Cardiac muscle cell (in vitro differentiated cells and primary cell): ENCODE results near the gene PGGHG. TPM values are rescaled to one million over a fixed set of nuclear protein-coding genes. Genes with fewer than 3 reads are reported as not detected.

ENCODE experiments used
- DNase-seq, 2 donors: peaks; one replicate each; pipeline versions ENCODE4 v3.0.0 to v3.0.0-alpha.2; 2010 to 2017; ENCODE audit warnings: low read depth in 1 of 2, low spot score in 1 of 2
- H3K27ac ChIP-seq: fragments of 200-600 bp; sonication (generic); 2 replicates; pipeline ENCODE4 v1.5.1; 2016
- H3K27me3 ChIP-seq: fragments of 200-600 bp; sonication (generic); 2 replicates; pipeline ENCODE4 v1.6.0; 2016; ENCODE audit warnings: control low read depth
- H3K36me3 ChIP-seq: fragments of 200-600 bp; sonication (generic); 2 replicates; pipeline ENCODE4 v1.5.1; 2016; ENCODE audit warnings: control low read depth
- H3K4me1 ChIP-seq: fragments of 200-600 bp; sonication (generic); 2 replicates; pipeline ENCODE4 v1.8.1; 2017; ENCODE audit warnings: low read depth, mild to moderate bottlenecking, mixed run types
- H3K4me3 ChIP-seq: fragments of 200-600 bp; sonication (generic); 2 replicates; pipeline ENCODE4 v1.5.1; 2016; ENCODE audit warnings: mild to moderate bottlenecking
- H3K9me3 ChIP-seq: fragments of 200-600 bp; sonication (generic); 2 replicates; pipeline ENCODE4 v1.5.1; 2017; ENCODE audit warnings: low read depth, mild to moderate bottlenecking, control low read depth
- polyA plus RNA-seq: library from polyadenylated mRNA; unstranded; fragments of >200 nt; fragmentation: Nextera tagmentation; extraction: Ambion mirVana; gene quantifications from 2 replicates; pipeline ENCODE4 v1.2.1, GENCODE V29; 2016
- total RNA-seq: library from RNA; depleted of rRNA; stranded (reverse); fragments of >200 nt; gene quantifications from 2 replicates; pipeline ENCODE4 v1.2.3, GENCODE V29; 2016
- TF ChIP-seq, protein P1 (sequence below): IDR thresholded peaks from 2 replicates; pipeline ENCODE4 v1.5.1; 2012; ENCODE audit warnings: low read depth, mild to moderate bottlenecking, low read length

PGGHG gene
- total and polyA plus RNA-seq, 2 experiments from 2014 or later: 33.1 to 88.7 TPM

DNA sequence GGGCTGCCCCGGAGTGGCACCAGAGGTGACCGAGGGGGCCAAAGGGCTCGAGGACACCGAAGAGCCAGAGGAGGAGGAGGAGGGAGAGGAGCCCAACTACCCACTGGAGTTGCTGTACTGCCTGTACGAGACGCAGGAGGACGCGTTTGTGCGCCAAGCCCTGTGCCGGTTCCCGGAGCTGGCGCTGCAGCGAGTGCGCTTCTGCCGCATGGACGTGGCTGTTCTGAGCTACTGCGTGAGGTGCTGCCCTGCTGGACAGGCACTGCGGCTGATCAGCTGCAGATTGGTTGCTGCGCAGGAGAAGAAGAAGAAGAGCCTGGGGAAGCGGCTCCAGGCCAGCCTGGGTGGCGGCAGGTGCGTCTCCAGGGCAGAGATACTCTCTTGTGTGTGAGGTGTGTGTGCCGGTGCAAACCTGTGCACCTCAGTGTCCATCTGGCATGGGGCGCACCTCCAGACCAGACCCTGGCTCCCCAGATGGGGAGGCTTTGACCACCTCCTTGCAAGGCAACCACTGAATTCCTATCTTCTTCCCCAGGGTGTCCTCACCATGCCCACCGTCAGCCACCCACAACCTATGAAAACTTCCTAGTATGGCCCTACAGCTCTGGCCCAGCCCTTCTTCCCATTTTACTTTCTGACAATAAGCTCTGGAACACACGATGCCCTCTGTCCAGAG lies 7.3 kb upstream of the PGGHG start:
- Histone ChIP-seq H3K4me3 (no peak overlapping the region), H3K27ac (no peak overlapping the region), H3K4me1 (no peaks in the 10 kb centered on the region), H3K27me3 (peaks cover 56% of the 10 kb centered on the region), H3K36me3 (no peaks in the 10 kb centered on the region), H3K9me3 (no peaks in the 10 kb centered on the region)
- TF ChIP-seq, protein P1, sequence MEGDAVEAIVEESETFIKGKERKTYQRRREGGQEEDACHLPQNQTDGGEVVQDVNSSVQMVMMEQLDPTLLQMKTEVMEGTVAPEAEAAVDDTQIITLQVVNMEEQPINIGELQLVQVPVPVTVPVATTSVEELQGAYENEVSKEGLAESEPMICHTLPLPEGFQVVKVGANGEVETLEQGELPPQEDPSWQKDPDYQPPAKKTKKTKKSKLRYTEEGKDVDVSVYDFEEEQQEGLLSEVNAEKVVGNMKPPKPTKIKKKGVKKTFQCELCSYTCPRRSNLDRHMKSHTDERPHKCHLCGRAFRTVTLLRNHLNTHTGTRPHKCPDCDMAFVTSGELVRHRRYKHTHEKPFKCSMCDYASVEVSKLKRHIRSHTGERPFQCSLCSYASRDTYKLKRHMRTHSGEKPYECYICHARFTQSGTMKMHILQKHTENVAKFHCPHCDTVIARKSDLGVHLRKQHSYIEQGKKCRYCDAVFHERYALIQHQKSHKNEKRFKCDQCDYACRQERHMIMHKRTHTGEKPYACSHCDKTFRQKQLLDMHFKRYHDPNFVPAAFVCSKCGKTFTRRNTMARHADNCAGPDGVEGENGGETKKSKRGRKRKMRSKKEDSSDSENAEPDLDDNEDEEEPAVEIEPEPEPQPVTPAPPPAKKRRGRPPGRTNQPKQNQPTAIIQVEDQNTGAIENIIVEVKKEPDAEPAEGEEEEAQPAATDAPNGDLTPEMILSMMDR: no peak
- DNase-seq: no peak

- TF ChIP-seq, protein P1: no peak
- H3K4me1 ChIP-seq: no peaks in the 10 kb centered on the region
- H3K36me3 ChIP-seq: no peaks in the 10 kb centered on the region
- peaks cover 58% of the 10 kb centered on the region for H3K27me3 ChIP-seq
- H3K27ac ChIP-seq: no peak overlapping the region
- H3K4me3 ChIP-seq: no peak overlapping the region
- no peak for DNase-seq
- H3K9me3 ChIP-seq: no peaks in the 10 kb centered on the region
Observed at GRCh38 chr11:282171-282570, 6.8 kb upstream of the PGGHG start.

DNA sequence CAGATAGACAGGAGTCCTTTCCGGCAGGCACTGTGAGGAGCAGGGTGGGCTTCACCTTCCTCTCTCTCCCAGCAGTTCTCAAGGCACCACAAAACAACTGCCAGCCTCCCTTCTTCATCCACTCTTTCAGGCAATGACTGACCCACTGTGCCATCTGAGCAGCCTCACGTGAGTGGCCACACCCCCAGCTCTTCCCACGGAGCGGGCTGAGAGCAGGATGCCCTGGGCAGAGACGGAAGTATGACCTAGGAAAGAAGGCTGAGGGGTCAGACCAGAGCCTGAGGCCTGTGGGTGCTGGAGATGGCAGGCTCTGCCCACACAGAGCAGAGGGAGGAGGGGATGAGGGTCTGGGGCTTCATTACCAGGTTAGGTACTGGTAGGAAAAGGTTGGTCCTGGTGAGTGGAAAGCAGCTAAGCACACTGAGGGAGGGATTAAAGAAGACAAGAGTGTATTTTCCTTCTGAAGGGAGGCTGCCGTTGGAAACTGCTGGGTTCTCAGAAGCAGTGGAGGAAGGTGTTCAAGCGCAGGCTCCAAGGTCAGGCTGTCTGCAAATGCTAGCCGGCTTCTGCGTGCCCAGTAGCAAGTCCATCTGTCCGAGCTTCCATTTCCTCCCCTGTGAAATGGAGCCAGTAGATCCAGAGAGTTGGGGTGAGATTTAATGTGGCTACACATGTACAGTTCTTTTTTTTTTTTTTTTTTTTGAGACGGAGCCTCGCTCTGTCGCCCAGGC lies 6.1 kb upstream of the PGGHG start:
- Histone ChIP-seq H3K4me3 (no peak overlapping the region), H3K4me1 (no peaks in the 10 kb centered on the region), H3K27ac (no peak overlapping the region), H3K27me3 (peaks cover 60% of the 10 kb centered on the region), H3K36me3 (no peaks in the 10 kb centered on the region), H3K9me3 (no peaks in the 10 kb centered on the region)
- no peak for DNase-seq
- TF ChIP-seq, protein P1: no peak

DNA sequence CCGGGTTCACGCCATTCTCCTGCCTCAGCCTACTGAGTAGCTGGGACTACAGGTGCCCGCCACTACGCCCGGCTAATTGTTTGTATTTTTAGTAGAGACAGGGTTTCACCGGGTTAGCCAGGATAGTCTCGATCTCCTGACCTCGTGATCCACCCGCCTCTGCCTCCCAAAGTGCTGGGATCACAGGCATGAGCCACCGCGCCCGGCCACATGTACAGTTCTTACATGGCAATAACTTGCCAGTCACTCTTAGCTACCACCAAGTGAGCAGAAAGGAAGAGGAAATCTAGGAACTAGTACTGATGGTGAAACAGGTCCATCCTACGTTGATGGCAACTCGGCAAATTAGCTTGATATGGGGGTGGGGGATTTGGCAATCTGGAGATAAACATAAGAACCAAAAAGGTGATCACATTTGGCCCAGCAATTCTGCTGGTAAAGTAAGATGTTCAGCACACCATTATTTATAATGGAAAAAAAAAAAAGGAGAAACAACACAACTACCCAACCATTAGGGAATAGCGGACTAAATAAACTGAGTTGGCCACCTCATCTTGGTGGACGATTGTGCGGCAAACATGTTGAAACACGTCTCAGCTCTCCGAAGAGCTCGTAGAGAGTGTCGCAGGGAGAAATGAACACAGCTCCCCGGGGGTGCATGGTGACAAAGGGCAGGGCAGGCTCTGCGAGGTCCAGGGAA lies 5.4 kb upstream of the PGGHG start:
- TF ChIP-seq, protein P1: no peak
- H3K9me3 ChIP-seq: no peaks in the 10 kb centered on the region
- no peak overlapping the region for H3K4me3 ChIP-seq
- no peak for DNase-seq
- no peaks in the 10 kb centered on the region for H3K4me1 ChIP-seq
- peaks cover 60% of the 10 kb centered on the region for H3K27me3 ChIP-seq
- H3K27ac ChIP-seq: no peak overlapping the region
- H3K36me3 ChIP-seq: no peaks in the 10 kb centered on the region

DNA sequence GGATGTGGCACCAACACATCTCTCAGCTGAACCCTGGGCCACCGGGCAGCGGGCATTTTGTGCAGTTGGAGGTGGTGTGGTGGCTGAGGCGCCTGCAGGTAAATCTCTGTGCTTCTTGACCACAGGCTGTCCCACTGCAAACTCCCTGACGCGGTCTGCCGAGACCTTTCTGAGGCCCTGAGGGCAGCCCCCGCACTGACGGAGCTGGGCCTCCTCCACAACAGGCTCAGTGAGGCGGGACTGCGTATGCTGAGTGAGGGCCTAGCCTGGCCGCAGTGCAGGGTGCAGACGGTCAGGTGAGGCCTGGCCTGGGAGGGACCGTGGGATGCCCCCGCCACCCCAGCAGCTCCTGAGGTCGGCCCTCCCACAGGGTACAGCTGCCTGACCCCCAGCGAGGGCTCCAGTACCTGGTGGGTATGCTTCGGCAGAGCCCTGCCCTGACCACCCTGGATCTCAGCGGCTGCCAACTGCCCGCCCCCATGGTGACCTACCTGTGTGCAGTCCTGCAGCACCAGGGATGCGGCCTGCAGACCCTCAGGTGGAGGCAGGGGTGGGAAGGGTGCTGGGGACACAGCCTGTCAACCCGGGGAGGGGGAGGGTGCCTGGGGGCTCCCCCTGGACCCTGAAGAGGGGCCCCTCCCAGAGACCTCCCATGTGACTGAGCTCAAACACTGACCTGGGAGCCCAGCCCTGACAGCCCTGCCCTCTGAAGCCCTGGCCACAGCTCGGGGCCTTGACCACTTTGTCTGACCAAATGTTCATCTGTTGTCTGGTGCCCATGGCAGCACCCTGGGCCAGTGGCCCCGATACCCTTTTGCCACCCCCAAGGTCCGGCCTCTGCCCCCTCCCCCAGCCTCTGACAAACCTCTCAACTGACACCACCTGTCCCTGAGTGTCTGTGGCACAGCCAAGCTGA lies 4.6 kb upstream of the PGGHG start:
- Histone ChIP-seq H3K4me1 (no peaks in the 10 kb centered on the region), H3K27me3 (peaks cover 52% of the 10 kb centered on the region), H3K36me3 (no peaks in the 10 kb centered on the region), H3K27ac (no peak overlapping the region), H3K9me3 (no peaks in the 10 kb centered on the region), H3K4me3 (no peak overlapping the region)
- TF ChIP-seq, protein P1: no peak
- no peak for DNase-seq
